SK-N-SH treated with all-trans-retinoic acid at 6 μM for 48 hours (cell line): Measurements from ENCODE around the gene ASIC1.

ENCODE experiments used
- ARNTL ChIP-seq: fragments of 450-650 bp; formaldehyde crosslinking; IDR thresholded peaks from 2 replicates; pipeline ENCODE4 v1.5.0; 2020; ENCODE audit warnings: low read depth, mild to moderate bottlenecking, moderate library complexity, borderline replicate concordance
- CSDC2 ChIP-seq: fragments of 250-450 bp; sonication (Bioruptor Pico); IDR thresholded peaks from 2 replicates; pipeline ENCODE4 v1.5.0; 2020; ENCODE audit warnings: mild to moderate bottlenecking, moderate library complexity
- GLIS3 ChIP-seq: fragments of 250-450 bp; sonication (Bioruptor Pico); IDR thresholded peaks from 2 replicates; pipeline ENCODE4 v1.5.0; 2020; ENCODE audit warnings: mild to moderate bottlenecking, moderate library complexity
- ISL1 ChIP-seq: fragments of 250-450 bp; sonication (Bioruptor Pico); IDR thresholded peaks from 2 replicates; pipeline ENCODE4 v2.1.2; 2022; ENCODE audit warnings: mild to moderate bottlenecking, moderate library complexity
- OSR1 ChIP-seq: fragments of 250-450 bp; sonication (Bioruptor Pico); IDR thresholded peaks from 2 replicates; pipeline ENCODE4 v1.8.0; 2022; ENCODE audit warnings: moderate library complexity, mild to moderate bottlenecking, inconsistent platforms
- RARB ChIP-seq: fragments of 250-450 bp; sonication (Bioruptor Pico); IDR thresholded peaks from 2 replicates; pipeline ENCODE4 v1.8.0; 2021; ENCODE audit warnings: mild to moderate bottlenecking, moderate library complexity
- SNAI2 ChIP-seq: fragments of 250-450 bp; sonication (Bioruptor Pico); IDR thresholded peaks from 2 replicates; pipeline ENCODE4 v1.5.0; 2020; ENCODE audit warnings: mild to moderate bottlenecking, moderate library complexity
- TCF4 ChIP-seq: fragments of 250-450 bp; sonication (Bioruptor Pico); IDR thresholded peaks from 2 replicates; pipeline ENCODE4 v1.8.0; 2021; ENCODE audit warnings: mild to moderate bottlenecking, moderate library complexity, borderline replicate concordance
- ZC3H10 ChIP-seq: fragments of 250-450 bp; sonication (Bioruptor Pico); IDR thresholded peaks from 2 replicates; pipeline ENCODE4 v1.5.1; 2021; ENCODE audit warnings: mild to moderate bottlenecking, moderate library complexity
- ZFP3 ChIP-seq: fragments of 250-450 bp; sonication (Bioruptor Pico); IDR thresholded peaks from 2 replicates; pipeline ENCODE4 v1.5.0; 2020; ENCODE audit warnings: mild to moderate bottlenecking, moderate library complexity
- ZFP30 ChIP-seq: fragments of 450-650 bp; formaldehyde crosslinking; IDR thresholded peaks from 2 replicates; pipeline ENCODE4 v1.5.0; 2022; ENCODE audit warnings: mild to moderate bottlenecking, moderate library complexity
- ZNF565 ChIP-seq: fragments of 450-650 bp; formaldehyde crosslinking; conservative IDR thresholded peaks from 2 replicates; pipeline ENCODE4 v1.5.0; 2020; ENCODE audit warnings: low read depth, mild to moderate bottlenecking, moderate library complexity
- TF ChIP-seq, protein P1 (sequence below): fragments of 250-450 bp; sonication (Bioruptor Pico); IDR thresholded peaks from 2 replicates; pipeline ENCODE4 v1.8.0; 2020; ENCODE audit warnings: mild to moderate bottlenecking, moderate library complexity, borderline replicate concordance
- TF ChIP-seq, protein P2 (sequence below): fragments of 250-450 bp; sonication (Bioruptor Pico); IDR thresholded peaks from 2 replicates; pipeline ENCODE4 v1.5.1; 2020; ENCODE audit warnings: low read depth, mild to moderate bottlenecking, moderate library complexity

DNA sequence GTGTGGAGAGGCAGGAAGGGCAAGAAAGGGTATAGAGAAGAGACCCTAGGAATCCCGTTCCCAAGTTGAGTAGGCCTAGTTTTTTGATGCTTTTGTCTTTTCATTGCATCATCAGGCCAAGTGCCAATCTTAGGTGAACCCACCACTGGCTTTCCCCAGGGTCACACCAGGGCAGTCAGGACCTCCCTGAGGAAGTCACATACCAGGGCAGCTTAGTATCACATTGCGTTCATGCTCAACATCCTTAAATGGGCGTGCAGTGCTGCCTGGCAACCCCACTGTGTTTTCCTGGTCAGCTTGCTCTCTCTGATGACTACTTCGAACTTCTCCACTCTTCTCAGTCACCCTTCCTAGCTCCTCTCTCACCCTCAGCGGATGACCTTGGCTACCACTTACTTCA lies 9.0 kb downstream of the ASIC1 start:
- TF ChIP-seq, protein P1, sequence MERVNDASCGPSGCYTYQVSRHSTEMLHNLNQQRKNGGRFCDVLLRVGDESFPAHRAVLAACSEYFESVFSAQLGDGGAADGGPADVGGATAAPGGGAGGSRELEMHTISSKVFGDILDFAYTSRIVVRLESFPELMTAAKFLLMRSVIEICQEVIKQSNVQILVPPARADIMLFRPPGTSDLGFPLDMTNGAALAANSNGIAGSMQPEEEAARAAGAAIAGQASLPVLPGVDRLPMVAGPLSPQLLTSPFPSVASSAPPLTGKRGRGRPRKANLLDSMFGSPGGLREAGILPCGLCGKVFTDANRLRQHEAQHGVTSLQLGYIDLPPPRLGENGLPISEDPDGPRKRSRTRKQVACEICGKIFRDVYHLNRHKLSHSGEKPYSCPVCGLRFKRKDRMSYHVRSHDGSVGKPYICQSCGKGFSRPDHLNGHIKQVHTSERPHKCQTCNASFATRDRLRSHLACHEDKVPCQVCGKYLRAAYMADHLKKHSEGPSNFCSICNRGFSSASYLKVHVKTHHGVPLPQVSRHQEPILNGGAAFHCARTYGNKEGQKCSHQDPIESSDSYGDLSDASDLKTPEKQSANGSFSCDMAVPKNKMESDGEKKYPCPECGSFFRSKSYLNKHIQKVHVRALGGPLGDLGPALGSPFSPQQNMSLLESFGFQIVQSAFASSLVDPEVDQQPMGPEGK (CRISPR knock-in tag) = no peak
- TF ChIP-seq SNAI2 = no peak
- TF ChIP-seq ZC3H10 (CRISPR knock-in tag) = no peak
- no peak for TF ChIP-seq CSDC2 (CRISPR knock-in tag)
- TF ChIP-seq ZFP3 = no peak
- no peak for TF ChIP-seq ZFP30 (CRISPR knock-in tag)
- TF ChIP-seq TCF4 (CRISPR knock-in tag) = no peak
- TF ChIP-seq, protein P2, sequence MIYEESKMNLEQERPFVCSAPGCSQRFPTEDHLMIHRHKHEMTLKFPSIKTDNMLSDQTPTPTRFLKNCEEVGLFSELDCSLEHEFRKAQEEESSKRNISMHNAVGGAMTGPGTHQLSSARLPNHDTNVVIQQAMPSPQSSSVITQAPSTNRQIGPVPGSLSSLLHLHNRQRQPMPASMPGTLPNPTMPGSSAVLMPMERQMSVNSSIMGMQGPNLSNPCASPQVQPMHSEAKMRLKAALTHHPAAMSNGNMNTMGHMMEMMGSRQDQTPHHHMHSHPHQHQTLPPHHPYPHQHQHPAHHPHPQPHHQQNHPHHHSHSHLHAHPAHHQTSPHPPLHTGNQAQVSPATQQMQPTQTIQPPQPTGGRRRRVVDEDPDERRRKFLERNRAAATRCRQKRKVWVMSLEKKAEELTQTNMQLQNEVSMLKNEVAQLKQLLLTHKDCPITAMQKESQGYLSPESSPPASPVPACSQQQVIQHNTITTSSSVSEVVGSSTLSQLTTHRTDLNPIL (CRISPR knock-in tag) = no peak
- no peak for TF ChIP-seq ZNF565
- no peak for TF ChIP-seq ISL1 (CRISPR knock-in tag)
- no peak for TF ChIP-seq ARNTL (CRISPR knock-in tag)
- TF ChIP-seq RARB (CRISPR knock-in tag) = no peak
- TF ChIP-seq OSR1 = no peak
- TF ChIP-seq GLIS3 (CRISPR knock-in tag) = no peak
